ENCODE results near the gene CSF2.
"Not testable (repeated sequence)": the region's sequence is repeated elsewhere in the genome, so short reads cannot be mapped to it uniquely, and the experiment has no call there.

CSF2 gene

GRCh38 chr5:132114150-132115121 is 40.8 kb downstream of the CSF2 start:
- no peak for DNase-seq

GRCh38 chr5:132115375-132115774 is 41.8 kb downstream of the CSF2 start:
- no peak for DNase-seq

GRCh38 chr5:132116072-132116471 is 42.5 kb downstream of the CSF2 start:
- no peak for DNase-seq

- DNase-seq = not testable (repeated sequence)
Measured at GRCh38 chr5:132116909-132117489, 43.4 kb downstream of the CSF2 start.

- DNase-seq = not testable (repeated sequence)
Measured at GRCh38 chr5:132120717-132121116, 47.1 kb downstream of the CSF2 start.

- DNase-seq = not testable (repeated sequence)
Measured at GRCh38 chr5:132122971-132123370, 49.4 kb downstream of the CSF2 start.

- DNase-seq = not testable (repeated sequence)
Measured at GRCh38 chr5:132123578-132123977, 50.0 kb downstream of the CSF2 start.

Data from stimulated activated CD8-positive, alpha-beta memory T cell treated with anti-CD3 and anti-CD28 coated beads, Interleukin-4, amount 100 ng/mL, for 48 hours (primary cell).